KOPT-K1 (cell line): ENCODE results near the gene RUSF1.

ENCODE experiments used
- H3K27ac ChIP-seq: fragments of 200-600 bp; sonication (generic); 2 replicates; pipeline ENCODE4 v1.5.1; 2016; ENCODE audit warnings: antibody characterized with exemption, mild to moderate bottlenecking, low read depth, low read length; ENCODE audit not compliant: poor library complexity, severe bottlenecking
- H3K36me3 ChIP-seq: fragments of 200-600 bp; sonication (generic); 2 replicates; pipeline ENCODE4 v1.5.1; 2017; ENCODE audit warnings: antibody characterized with exemption, mild to moderate bottlenecking, low read length, moderate library complexity; ENCODE audit not compliant: insufficient read depth
- H3K9me3 ChIP-seq: fragments of 200-600 bp; sonication (generic); 2 replicates; pipeline ENCODE4 v1.5.1; 2017; ENCODE audit warnings: antibody characterized with exemption, low read length, mild to moderate bottlenecking; ENCODE audit not compliant: insufficient read depth, poor library complexity, severe bottlenecking

The RUSF1 gene

DNA sequence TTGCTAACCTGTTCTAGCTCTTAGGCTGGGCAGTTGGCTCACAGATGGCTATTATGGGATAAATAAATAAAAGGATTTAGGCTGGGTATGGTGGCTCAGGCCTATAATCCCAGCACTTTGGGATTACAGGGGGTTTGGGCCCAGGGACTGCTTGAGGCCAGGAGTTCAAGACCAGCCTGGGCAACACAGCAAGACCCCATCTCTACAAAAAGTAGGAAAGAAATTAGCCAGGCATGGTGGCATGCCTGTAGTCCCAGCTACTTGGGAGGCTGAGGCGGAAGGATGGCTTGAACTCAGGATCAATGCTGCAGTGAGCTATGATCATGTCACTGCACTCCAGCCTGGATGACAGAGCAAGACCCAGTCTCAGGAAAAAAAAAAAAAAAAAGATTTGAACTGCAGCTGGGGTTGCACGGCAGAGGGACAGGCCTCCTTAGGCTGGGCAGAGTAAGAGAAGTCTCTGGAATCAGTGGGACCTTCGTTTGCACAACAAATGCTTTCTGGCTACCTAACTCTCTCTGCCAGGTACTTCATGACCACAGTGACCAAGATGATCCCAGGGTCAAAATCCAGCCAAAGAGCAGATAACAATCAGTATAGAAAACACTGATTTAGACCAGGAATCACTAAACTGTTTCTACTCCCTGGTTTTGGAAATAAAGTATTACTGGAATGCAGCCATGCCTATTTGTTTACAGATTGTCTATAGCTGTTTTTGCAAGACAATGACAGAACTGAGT, 6.8 kb downstream of the RUSF1 start:
- Histone ChIP-seq H3K9me3 (no peaks in the 10 kb centered on the region), H3K27ac (no peak overlapping the region), H3K36me3 (peaks cover 36% of the 10 kb centered on the region)

DNA sequence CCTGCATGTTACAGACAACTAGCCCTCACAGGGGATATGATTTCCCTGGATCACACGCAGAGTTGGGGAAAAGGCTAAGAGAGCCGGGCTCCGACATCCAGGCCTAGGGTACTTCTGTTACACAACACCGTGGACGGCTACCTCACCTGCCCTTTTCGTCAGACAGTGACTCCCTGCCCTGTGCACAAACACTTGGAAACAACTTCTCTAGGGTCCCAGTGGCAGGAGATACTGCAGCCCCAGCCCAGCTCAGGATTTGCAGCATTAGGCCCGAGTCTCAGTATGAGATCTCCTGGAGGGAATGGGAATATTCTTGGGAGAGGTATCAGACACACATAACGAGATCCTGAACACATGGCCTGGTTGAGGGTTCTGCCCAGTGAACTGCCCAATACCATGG, 8.3 kb downstream of the RUSF1 start:
- Histone ChIP-seq H3K9me3 (no peaks in the 10 kb centered on the region), H3K27ac (no peak overlapping the region), H3K36me3 (peaks cover 45% of the 10 kb centered on the region)

DNA sequence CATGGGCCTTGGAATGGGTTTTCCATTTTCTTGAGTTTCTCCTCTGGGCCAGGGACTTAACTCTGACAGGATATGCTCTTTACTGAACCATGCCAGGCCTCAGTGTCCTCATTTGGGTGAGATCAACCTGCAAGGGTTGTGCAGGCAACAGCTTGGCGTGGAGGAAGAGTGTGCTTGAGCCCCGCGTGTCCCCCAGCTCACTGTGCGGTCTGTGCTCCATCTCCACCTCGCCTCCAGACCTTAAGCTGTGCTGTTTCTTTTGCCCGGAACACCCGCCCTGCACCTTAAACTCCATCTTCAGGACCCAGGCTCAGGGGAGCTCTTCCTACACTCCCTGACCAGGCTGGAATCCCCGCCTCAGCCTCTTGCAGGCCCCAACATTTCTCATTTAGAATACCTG, 9.7 kb downstream of the RUSF1 start:
- Histone ChIP-seq H3K27ac (no peak overlapping the region), H3K36me3 (peaks cover 54% of the 10 kb centered on the region), H3K9me3 (no peaks in the 10 kb centered on the region)

DNA sequence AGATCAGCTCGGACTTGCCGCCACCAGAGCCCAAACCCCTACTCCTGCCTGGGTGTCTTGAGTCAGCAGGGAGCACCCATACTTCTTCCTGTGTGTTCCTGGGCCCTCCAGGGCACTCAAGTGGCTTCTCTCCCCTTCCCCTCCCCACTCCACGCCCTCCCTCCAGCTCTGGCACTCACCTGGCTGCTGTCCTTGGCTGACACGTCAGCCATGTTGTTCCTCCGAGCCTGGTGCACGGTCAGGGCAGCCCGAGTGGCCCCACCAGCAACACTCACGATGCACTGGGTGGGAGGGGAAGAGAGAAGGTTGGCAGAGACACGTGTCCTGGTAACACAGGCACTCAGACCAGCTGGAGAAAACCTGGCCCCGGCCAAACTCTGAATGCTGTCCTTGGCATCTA, 11.5 kb downstream of the RUSF1 start:
- Histone ChIP-seq H3K36me3 (peaks cover 72% of the 10 kb centered on the region), H3K27ac (no peak overlapping the region), H3K9me3 (no peaks in the 10 kb centered on the region)

DNA sequence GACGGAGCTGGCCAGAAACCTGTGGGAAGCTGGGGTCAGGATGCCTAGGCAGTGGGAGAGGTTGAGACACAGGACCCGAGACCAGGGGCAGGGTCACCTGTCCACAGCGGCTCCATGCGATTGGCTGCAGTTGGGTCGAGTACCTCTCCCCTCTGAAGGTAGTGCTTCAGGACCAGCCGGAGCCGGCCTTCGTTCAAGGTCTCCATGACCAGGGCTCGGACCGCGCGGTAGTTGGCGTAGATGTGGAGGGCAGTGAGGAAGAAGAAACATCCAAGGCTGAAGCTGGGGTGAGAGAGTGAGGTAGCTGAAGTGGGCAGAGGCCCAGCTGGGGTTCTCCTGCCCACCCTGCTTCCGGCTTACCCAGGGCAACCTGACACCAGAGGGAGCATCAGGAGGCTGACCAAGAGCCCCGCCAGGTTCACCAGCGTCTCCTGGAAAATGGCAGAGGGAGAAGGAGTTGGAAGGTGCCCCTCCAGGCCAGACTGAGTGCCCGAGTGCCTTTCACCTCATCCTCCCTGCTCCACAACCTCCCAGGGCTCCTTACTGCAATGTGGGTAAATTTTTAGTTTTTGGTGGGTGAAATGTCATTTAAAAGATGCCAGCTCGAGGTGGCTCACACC, 14.6 kb downstream of the RUSF1 start:
- Histone ChIP-seq H3K27ac (no peak overlapping the region), H3K36me3 (peaks cover 69% of the 10 kb centered on the region), H3K9me3 (no peaks in the 10 kb centered on the region)

DNA sequence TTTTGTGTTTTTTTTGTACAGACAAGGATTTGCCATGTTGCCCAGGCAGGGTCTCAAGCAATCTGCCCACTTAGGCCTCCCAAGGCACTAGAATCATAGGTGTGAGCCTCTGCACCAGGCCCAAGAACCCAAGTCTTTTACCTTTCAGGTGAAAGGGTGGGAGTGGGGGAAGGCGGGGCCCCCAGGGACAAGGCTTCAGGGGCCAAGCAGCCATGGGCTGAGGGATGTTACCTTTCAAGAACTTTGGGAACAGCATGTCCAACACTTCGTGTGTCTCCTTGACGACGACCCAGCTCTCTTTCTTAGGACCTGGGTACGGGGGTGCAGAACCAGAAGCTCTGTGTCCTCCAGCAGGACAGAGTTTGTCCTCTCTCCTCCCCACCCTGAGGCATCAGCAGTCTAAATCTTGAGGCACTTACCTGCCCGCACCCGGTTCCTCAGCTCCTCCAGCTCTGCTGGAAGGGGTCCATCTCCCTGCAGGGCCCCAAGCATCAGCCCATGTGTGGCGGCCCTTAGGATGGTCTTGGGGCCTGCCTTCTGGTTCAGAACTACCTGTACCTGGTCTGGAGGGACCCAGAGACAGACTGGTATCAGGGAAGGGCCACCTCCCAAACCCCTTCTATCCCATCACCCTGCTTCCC, 16.3 kb downstream of the RUSF1 start:
- H3K27ac ChIP-seq, result no peak overlapping the region
- peaks cover 55% of the 10 kb centered on the region; the same call in 1 of the 2 replicates for H3K36me3 ChIP-seq
- H3K9me3 ChIP-seq, result no peaks in the 10 kb centered on the region

DNA sequence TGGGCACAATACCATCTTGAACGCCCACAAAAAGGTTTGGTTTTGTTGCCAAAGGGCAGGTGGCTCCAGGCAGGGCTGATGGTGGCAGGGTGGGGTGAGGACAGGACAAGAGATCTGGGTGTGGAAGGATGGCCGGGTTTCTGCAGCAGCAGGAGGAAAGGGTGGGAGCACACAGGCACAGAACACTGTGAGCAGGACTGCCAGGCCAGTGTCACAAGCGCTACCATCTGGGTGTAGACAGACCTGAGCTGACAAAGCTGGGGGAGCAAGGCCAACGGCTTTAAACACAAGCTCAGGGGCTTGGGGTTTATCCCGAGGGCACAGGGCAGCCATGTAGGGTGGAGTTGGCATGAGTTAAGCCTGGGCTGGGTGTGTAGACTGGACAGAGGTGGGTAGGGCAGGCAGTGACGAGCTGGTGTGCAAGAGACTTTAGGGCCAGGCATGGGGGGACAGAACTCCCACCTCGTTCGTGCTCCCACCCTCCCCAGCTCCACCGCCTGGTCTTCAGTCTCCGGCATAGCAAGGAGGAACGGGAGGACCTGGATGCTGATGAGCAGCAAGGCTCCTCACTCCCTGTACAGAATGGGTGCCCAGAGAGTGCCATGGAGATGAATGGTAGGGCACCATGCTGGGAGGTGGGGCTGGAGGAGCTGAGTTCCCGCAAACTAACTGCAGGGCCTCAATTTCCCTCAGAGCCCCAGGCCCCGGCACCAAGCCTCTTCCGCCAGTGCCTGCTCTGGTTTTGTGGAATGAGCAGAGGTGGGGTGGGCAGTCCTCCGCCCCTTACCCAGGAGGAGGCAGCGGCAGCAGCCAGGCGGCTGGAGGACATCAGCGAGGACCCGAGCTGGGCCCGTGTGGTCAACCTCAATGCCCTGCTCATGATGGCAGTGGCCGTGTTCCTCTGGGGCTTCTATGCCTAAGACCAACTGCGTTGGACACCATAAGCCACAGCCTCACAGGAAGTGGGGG, 18.3 kb downstream of the RUSF1 start:
- H3K9me3 ChIP-seq, result no peaks in the 10 kb centered on the region
- peaks cover 41% of the 10 kb centered on the region; the same call in 1 of the 2 replicates for H3K36me3 ChIP-seq
- H3K27ac ChIP-seq, result no peak overlapping the region

DNA sequence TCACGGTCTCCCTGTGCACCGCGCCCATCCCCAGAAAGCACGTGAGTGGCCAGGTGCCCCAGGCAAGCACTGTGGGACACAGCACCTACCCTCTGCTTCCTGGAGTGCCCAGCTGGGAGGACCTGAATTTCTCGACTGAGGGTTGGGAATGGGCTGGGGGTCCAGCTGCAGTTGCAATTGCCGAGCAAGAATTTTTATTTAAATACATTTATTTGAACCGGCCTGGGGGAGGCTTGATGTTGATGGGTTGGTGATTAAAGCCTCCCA, 19.0 kb downstream of the RUSF1 start:
- H3K27ac ChIP-seq, result no peak overlapping the region
- H3K36me3 ChIP-seq, result peaks cover 40% of the 10 kb centered on the region; the same call in 1 of the 2 replicates
- H3K9me3 ChIP-seq, result no peaks in the 10 kb centered on the region

DNA sequence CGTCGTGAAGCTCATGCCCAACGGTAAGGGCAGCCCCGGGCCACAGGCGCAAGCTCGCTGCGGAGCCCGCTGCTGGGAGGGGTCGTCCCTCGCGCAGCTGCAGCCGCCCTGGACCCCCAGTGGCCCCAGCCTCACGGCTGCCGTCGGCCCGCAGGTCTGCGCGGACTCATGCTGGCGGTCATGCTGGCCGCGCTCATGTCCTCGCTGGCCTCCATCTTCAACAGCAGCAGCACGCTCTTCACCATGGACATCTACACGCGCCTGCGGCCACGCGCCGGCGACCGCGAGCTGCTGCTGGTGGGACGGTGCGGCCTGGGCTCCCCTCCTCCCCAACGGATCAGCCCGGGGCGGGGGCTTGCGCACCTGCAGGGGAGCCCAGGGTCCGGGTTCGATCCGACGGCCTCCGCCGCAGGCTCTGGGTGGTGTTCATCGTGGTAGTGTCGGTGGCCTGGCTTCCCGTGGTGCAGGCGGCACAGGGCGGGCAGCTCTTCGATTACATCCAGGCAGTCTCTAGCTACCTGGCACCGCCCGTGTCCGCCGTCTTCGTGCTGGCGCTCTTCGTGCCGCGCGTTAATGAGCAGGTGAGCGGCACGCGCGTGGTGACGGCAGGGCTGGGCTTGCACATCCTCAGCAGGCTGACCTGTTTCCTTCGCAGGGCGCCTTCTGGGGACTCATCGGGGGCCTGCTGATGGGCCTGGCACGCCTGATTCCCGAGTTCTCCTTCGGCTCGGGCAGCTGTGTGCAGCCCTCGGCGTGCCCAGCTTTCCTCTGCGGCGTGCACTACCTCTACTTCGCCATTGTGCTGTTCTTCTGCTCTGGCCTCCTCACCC, 19.5 kb downstream of the RUSF1 start:
- H3K36me3 ChIP-seq, result peaks cover 34% of the 10 kb centered on the region; the same call in 1 of the 2 replicates
- H3K9me3 ChIP-seq, result no peaks in the 10 kb centered on the region
- no peak overlapping the region for H3K27ac ChIP-seq

DNA sequence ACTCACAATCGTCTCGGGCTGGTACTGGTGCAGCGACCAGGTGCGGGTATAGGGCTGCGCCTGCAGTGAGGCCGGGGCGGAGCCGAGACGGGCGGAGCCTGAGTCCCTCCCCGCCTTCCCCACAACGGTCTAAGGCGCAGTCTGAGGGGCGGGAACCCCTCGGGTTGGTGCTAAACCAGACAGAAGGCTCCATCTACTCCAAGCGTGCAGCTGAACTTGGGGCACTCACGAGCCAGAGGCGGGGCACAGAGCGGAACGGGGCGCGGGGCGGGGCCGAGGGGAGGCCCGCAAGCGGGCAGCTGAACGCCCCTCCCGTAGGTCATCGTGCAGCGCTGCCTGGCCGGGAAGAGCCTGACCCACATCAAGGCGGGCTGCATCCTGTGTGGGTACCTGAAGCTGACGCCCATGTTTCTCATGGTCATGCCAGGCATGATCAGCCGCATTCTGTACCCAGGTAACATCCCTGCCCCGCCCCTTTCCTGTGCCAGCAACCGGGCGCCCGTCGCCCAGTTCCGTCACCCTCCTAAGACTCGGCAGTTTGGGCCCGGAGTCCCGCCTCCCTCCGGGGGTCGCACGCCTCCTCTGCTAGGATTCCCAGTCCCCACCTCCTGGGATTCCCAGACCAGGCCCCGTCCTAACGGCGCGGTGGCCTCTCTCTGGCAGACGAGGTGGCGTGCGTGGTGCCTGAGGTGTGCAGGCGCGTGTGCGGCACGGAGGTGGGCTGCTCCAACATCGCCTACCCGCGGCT, 20.3 kb downstream of the RUSF1 start:
- H3K27ac ChIP-seq, result no peak overlapping the region
- no peaks in the 10 kb centered on the region for H3K9me3 ChIP-seq
- peaks cover 26% of the 10 kb centered on the region; the same call in 1 of the 2 replicates for H3K36me3 ChIP-seq

DNA sequence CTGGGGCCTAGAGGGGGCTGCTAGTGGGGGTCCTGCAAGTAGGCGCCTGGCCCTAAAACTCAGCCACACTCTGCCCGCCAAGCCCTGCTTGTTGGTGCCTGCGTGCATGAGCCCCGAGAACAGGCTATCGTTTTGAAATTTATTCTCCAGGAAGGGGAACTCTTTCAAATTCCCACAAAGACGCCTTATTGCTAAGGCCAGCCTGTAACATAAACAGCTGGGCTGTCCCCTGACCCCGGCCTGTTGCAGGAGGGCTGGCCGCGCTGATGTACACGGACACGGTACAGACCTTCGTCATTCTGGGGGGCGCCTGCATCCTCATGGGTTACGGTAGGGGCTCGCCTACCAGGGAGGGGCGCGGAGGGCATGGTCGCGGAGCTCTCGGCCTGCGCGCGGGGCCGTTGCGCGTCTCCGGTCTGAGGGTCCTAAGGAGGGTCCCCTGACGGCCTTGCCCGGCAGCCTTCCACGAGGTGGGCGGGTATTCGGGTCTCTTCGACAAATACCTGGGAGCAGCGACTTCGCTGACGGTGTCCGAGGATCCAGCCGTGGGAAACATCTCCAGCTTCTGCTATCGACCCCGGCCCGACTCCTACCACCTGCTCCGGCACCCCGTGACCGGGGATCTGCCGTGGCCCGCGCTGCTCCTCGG, 21.0 kb downstream of the RUSF1 start:
- H3K36me3 ChIP-seq, result peaks cover 19% of the 10 kb centered on the region; the same call in 1 of the 2 replicates
- no peaks in the 10 kb centered on the region for H3K9me3 ChIP-seq
- H3K27ac ChIP-seq, result no peak overlapping the region

DNA sequence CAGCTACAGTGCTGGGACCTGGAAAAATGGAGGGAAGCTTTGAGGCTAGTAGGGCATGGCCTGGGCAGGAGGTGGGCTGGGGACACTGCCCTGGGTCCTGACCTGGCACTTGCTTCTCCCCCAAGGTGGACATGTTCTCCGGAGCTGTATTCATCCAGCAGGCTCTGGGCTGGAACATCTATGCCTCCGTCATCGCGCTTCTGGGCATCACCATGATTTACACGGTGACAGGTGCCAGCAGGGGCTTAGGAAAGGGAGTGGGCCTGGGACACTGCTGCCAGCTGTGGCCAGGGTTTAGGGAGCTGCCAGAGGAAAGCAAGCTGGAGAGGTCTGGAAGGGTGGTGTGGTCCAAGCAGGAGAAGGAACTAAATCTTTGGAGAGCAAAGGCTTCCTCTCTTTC, 22.1 kb downstream of the RUSF1 start:
- Histone ChIP-seq H3K9me3 (no peaks in the 10 kb centered on the region), H3K36me3 (peaks cover 12% of the 10 kb centered on the region; the same call in 1 of the 2 replicates), H3K27ac (no peak overlapping the region)

DNA sequence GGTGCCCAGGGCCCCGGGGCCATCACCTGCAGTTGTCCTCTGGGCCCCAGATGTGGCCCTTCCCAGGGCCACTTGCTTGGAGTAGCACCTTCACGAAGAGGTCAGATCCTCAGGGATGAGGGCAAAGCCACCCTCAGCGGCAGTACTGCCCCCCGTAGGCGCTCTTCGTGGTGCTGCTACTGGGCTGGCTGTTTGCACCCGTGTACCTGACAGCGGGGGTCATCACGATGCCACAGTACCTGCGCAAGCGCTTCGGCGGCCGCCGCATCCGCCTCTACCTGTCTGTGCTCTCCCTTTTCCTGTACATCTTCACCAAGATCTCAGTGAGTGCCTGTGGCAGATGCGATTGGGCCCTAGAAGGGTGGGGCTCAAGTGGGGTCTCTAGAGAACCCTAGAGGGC, 22.6 kb downstream of the RUSF1 start:
- H3K27ac ChIP-seq, result no peak overlapping the region
- peaks cover 7% of the 10 kb centered on the region; the same call in 1 of the 2 replicates for H3K36me3 ChIP-seq

More for the DNA sequence above, 22.6 kb downstream of the RUSF1 start:
- H3K9me3 ChIP-seq, result no peaks in the 10 kb centered on the region
